Activated CD4-positive, alpha-beta memory T cell treated with anti-CD3 and anti-CD28 coated beads for 36 hours (primary cell): ENCODE measurements around the gene FLT1. TPM values are rescaled to one million over a fixed set of nuclear protein-coding genes. Genes with fewer than 3 reads are reported as not detected.

Experiments used
- CTCF ChIA-PET: fragments of 350-600 bp; sonication (Branson Sonifier 250); formaldehyde crosslinking; loops from one replicate; lab custom pipeline; 2021; ENCODE audit warnings: antibody characterized with exemption, inconsistent platforms; lab: Charles Lee
- POLR2A ChIA-PET: fragments of 350-600 bp; sonication (Branson Sonifier 250); formaldehyde crosslinking; loops from one replicate; lab custom pipeline; 2021; ENCODE audit warnings: antibody characterized with exemption; lab: Charles Lee
- DNase-seq: peaks from one replicate; pipeline ENCODE4 v3.0.0-alpha.2; 2020
- H3K27ac Mint-ChIP-seq: one replicate; pipeline ENCODE4 v1.8.0; 2021; ENCODE audit warnings: mixed read lengths
- H3K27me3 Mint-ChIP-seq: one replicate; pipeline ENCODE4 v1.8.0; 2021; ENCODE audit warnings: mixed read lengths
- H3K36me3 Mint-ChIP-seq: one replicate; pipeline ENCODE4 v1.8.0; 2021; ENCODE audit warnings: mixed read lengths
- H3K4me1 Mint-ChIP-seq: one replicate; pipeline ENCODE4 v1.8.0; 2021; ENCODE audit warnings: low read depth, mixed read lengths
- H3K4me3 Mint-ChIP-seq: one replicate; pipeline ENCODE4 v1.8.0; 2021; ENCODE audit warnings: mild to moderate bottlenecking, mixed read lengths
- H3K9me3 Mint-ChIP-seq: one replicate; pipeline ENCODE4 v1.8.0; 2021; ENCODE audit warnings: mixed read lengths
- intact Hi-C: fragments of 100-400 bp; cut with micrococcal nuclease; formaldehyde crosslinking; loops from one replicate; pipeline ENCODE4 v1.15.1; 2023
- total RNA-seq, 2 experiments: library from RNA; stranded (reverse); gene quantifications; one replicate each; pipeline ENCODE4 v1.2.3, GENCODE V29; 2021

Gene FLT1
- total RNA-seq, 2 experiments from 2014 or later: 17.2 to 19.5 TPM

DNA sequence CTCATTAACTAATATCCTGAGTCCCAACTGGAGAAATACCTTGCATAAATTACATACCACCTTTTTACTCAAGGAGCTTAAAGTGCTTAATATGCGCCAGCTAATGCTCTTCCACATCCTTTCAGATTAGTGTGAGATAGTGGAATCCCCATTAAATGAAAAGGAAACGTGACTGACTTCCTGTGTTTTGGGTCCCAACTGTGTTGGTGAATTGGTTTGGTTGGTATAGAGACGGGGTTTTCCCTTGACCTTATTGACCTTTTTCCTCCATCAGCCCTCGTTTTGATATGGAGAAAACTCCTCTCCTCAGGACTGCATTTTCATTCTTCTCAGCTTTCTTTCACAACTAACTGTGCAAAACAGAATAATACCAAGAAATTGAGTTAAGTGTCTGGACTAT is 193.1 kb downstream of the FLT1 start:
- no peak for DNase-seq
- Mint-ChIP-seq H3K27me3 (no peaks in the 10 kb centered on the region), H3K4me1 (peaks cover 18% of the 10 kb centered on the region), H3K27ac (no peak overlapping the region), H3K9me3 (no peaks in the 10 kb centered on the region), H3K36me3 (no peaks in the 10 kb centered on the region), H3K4me3 (no peak overlapping the region)
- intact Hi-C loops: no loop called here
- CTCF ChIA-PET: no interaction called here
- POLR2A ChIA-PET: no interaction called here

DNA sequence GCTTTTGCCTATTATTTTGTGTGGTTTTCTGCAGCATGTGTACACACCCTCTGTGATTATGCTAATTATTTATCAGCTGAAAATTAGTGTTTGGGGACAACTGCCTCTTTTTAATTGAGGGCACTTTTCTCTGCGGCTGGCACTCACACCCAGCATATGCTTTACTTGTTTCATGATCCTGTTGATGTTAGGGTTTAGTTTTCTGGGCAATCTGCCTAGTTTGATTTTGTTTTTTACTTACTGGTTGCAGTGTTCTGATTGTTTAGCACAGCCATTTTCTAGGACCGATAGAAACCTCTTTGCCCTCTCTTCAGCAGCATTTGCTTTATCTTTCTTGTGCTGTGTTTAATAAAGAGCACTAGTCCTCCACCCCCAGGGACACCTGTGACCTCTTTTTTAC is 195.0 kb downstream of the FLT1 start:
- intact Hi-C loops: no loop called here
- no peaks in the 10 kb centered on the region for H3K27me3 Mint-ChIP-seq
- DNase-seq: no peak
- ChIA-PET POLR2A (no interaction called here), CTCF (no interaction called here)
- H3K4me1 Mint-ChIP-seq: peaks cover 18% of the 10 kb centered on the region
- peaks cover 5% of the 10 kb centered on the region for H3K36me3 Mint-ChIP-seq
- no peak overlapping the region for H3K4me3 Mint-ChIP-seq
- H3K27ac Mint-ChIP-seq: no peak overlapping the region
- no peaks in the 10 kb centered on the region for H3K9me3 Mint-ChIP-seq

GRCh38 chr13:28297341-28297740 is 197.6 kb downstream of the FLT1 start:
- Mint-ChIP-seq H3K27me3 (no peaks in the 10 kb centered on the region), H3K4me3 (no peak overlapping the region), H3K4me1 (peaks cover 18% of the 10 kb centered on the region), H3K27ac (no peak overlapping the region), H3K36me3 (peaks cover 23% of the 10 kb centered on the region), H3K9me3 (no peaks in the 10 kb centered on the region)
- ChIA-PET CTCF (no interaction called here), POLR2A (no interaction called here)
- no peak for DNase-seq
- intact Hi-C loops: no loop called here

DNA sequence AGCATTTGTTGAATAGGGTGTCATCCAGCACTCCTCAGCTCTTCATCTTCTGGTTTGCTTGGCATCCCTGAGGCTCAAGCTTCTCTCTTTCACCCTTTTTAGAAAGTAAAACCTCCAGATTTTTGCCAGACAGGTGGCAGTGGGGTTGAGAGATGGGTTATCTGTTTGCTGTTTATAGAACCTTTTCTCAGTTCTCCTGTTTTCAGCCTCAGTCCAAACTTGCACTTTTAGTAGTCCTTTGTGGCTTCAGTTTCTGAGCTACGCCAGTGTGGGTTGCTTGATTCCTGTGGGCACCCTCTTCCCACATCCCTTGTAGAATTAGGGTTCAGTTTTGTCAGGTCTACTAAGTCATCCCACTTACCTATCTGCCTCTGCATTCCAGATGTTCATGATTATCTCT is 208.7 kb downstream of the FLT1 start:
- H3K4me3 Mint-ChIP-seq: no peak overlapping the region
- POLR2A ChIA-PET: no interaction called here
- H3K27ac Mint-ChIP-seq: no peak overlapping the region
- no peaks in the 10 kb centered on the region for H3K27me3 Mint-ChIP-seq
- no peaks in the 10 kb centered on the region for H3K4me1 Mint-ChIP-seq
- CTCF ChIA-PET: no interaction called here
- peaks cover 46% of the 10 kb centered on the region for H3K36me3 Mint-ChIP-seq
- H3K9me3 Mint-ChIP-seq: no peaks in the 10 kb centered on the region
- no peak for DNase-seq
- intact Hi-C loops: loop anchor here (10.0 kb wide), 1 partner anchor 231 kb away; no protein-coding TSS in a partner anchor

GRCh38 chr13:28283600-28283999 is 211.3 kb downstream of the FLT1 start:
- H3K36me3 Mint-ChIP-seq: peaks cover 46% of the 10 kb centered on the region

GRCh38 chr13:28282451-28282850 is 212.5 kb downstream of the FLT1 start:
- Mint-ChIP-seq H3K27ac (no peak overlapping the region), H3K4me3 (no peak overlapping the region), H3K9me3 (no peaks in the 10 kb centered on the region), H3K4me1 (no peaks in the 10 kb centered on the region), H3K36me3 (peaks cover 39% of the 10 kb centered on the region), H3K27me3 (no peaks in the 10 kb centered on the region)
- POLR2A ChIA-PET: no interaction called here
- DNase-seq: no peak
- CTCF ChIA-PET: no interaction called here
- intact Hi-C loops: loop anchor here (10.0 kb wide), 1 partner anchor 228 kb away; no protein-coding TSS in a partner anchor

More at GRCh38 chr13:28283600-28283999, 211.3 kb downstream of the FLT1 start:
- Mint-ChIP-seq H3K4me1 (no peaks in the 10 kb centered on the region), H3K9me3 (no peaks in the 10 kb centered on the region), H3K27ac (no peak overlapping the region), H3K27me3 (no peaks in the 10 kb centered on the region), H3K4me3 (no peak overlapping the region)
- ChIA-PET CTCF (no interaction called here), POLR2A (no interaction called here)
- DNase-seq: no peak
- intact Hi-C loops: loop anchor here (10.0 kb wide), 1 partner anchor 229 kb away; no protein-coding TSS in a partner anchor

GRCh38 chr13:28273919-28274318 is 221.0 kb downstream of the FLT1 start:
- Mint-ChIP-seq H3K9me3 (no peaks in the 10 kb centered on the region), H3K27me3 (no peaks in the 10 kb centered on the region), H3K36me3 (peaks cover 18% of the 10 kb centered on the region), H3K27ac (no peak overlapping the region), H3K4me1 (peaks cover 2% of the 10 kb centered on the region), H3K4me3 (no peak overlapping the region)
- no peak for DNase-seq
- ChIA-PET POLR2A (no interaction called here), CTCF (no interaction called here)
- intact Hi-C loops: no loop called here

DNA sequence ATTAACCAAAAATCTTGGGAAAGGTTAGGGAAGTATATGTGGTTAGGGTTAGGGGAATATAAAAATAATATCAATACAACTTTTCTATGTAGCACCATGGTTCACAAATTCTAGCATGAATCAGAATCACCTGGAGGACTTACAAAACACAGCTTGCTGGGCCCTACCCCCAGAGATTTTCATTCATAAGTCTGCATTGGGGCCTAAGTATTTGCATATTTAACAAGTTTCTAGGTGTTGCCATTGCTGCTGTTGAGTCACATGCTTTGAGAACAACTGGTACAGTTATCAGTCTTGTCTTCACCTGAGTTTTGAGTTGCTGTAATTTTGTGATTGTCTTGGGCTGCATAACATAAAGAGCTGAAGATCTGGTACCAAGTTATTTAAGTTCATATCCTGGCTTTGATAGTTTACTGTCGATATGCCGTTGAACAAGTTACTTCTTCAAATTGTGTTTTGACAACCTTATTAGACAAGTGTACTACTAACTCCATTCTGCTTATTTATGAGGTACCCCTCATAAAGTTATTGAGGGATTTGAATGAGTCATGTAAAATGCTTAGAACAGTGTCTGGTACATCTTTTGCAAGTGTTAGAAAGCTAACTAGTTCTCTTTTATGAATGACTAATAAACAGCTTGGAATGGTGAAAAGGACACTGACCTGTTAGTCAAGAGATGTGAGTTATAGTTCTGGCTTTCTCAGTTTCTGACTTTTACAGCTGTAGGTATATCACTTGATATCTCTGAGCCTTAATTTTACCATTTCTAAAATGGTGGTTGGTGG is 223.7 kb downstream of the FLT1 start:
- Mint-ChIP-seq H3K9me3 (peaks cover 8% of the 10 kb centered on the region), H3K36me3 (peaks cover 37% of the 10 kb centered on the region), H3K27me3 (no peaks in the 10 kb centered on the region), H3K4me3 (no peak overlapping the region), H3K27ac (no peak overlapping the region), H3K4me1 (peaks cover 10% of the 10 kb centered on the region)
- intact Hi-C loops: no loop called here
- ChIA-PET POLR2A (no interaction called here), CTCF (interaction anchor here (0.6 kb wide), 2 partner anchors 17 to 442 kb away, joined by 3 read pairs; no protein-coding TSS in a partner anchor)
- no peak for DNase-seq

DNA sequence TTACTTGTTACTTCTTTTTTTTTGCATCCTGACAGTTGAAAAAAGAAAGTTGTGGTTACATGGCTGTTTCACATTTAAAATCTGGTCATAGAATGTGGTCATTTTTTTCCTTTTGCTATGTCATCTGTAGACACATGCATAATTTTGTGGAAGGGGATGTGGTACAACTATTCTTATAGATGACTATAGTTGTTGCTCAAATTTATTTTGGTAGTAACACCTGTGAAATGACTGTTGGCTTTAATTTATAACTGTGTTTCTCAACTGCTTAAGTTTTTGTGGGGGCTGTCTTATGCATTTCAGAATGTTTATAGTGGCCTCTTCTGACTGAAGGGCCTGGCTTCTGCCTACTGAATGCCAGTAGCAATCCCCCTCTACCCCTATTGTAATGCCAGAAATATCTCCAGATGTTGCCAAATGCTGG is 226.1 kb downstream of the FLT1 start:
- POLR2A ChIA-PET: no interaction called here
- Mint-ChIP-seq H3K27me3 (no peaks in the 10 kb centered on the region), H3K9me3 (peaks cover 8% of the 10 kb centered on the region), H3K36me3 (peaks cover 35% of the 10 kb centered on the region), H3K4me1 (peaks cover 10% of the 10 kb centered on the region), H3K27ac (peak overlapping the region; percentile 13), H3K4me3 (no peak overlapping the region)
- CTCF ChIA-PET: no interaction called here
- DNase-seq: no peak
- intact Hi-C loops: loop anchor here (1.0 kb wide), 2 partner anchors 130 to 390 kb away; partner anchors contain the start of gene POMP

DNA sequence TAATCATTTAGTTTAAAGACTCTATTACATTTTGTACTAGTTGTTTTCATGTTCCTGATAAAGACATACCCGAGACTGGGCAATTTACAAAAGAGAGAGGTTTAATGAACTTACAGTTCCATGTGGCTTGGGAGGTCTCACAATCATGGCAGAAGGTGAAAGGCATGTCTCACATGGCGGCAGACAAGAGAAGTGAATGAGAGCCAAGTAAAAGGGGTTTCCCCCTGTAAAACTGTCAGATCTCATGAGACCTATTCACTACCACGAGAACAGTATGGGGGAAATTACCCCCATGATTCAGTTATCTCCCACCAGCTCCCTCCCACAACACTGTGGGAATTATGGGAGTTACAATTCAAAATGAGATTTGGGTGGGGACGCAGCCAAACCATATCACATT is 227.4 kb downstream of the FLT1 start:
- peaks cover 10% of the 10 kb centered on the region for H3K4me1 Mint-ChIP-seq
- intact Hi-C loops: loop anchor here (1.0 kb wide), 1 partner anchor 62 kb away; no protein-coding TSS in a partner anchor
- POLR2A ChIA-PET: no interaction called here
- CTCF ChIA-PET: no interaction called here
- H3K27me3 Mint-ChIP-seq: no peaks in the 10 kb centered on the region
- H3K4me3 Mint-ChIP-seq: no peak overlapping the region
- peaks cover 41% of the 10 kb centered on the region for H3K36me3 Mint-ChIP-seq
- no peak for DNase-seq
- H3K9me3 Mint-ChIP-seq: peaks cover 8% of the 10 kb centered on the region
- H3K27ac Mint-ChIP-seq: no peak overlapping the region

GRCh38 chr13:28258417-28258816 is 236.5 kb downstream of the FLT1 start:
- intact Hi-C loops: no loop called here
- Mint-ChIP-seq H3K27me3 (no peaks in the 10 kb centered on the region), H3K27ac (no peak overlapping the region), H3K4me1 (peaks cover 2% of the 10 kb centered on the region), H3K9me3 (no peaks in the 10 kb centered on the region), H3K36me3 (peaks cover 28% of the 10 kb centered on the region), H3K4me3 (no peak overlapping the region)
- no peak for DNase-seq
- ChIA-PET CTCF (no interaction called here), POLR2A (no interaction called here)

- intact Hi-C loops: no loop called here
- H3K27ac Mint-ChIP-seq: no peak overlapping the region
- peaks cover 6% of the 10 kb centered on the region for H3K4me1 Mint-ChIP-seq
- ChIA-PET CTCF (no interaction called here), POLR2A (no interaction called here)
- no peaks in the 10 kb centered on the region for H3K27me3 Mint-ChIP-seq
- no peak overlapping the region for H3K4me3 Mint-ChIP-seq
- DNase-seq: no peak
- no peaks in the 10 kb centered on the region for H3K9me3 Mint-ChIP-seq
- H3K36me3 Mint-ChIP-seq: peaks cover 21% of the 10 kb centered on the region
Observed at GRCh38 chr13:28257305-28257704, 237.6 kb downstream of the FLT1 start.

- Mint-ChIP-seq H3K9me3 (no peaks in the 10 kb centered on the region), H3K4me3 (no peak overlapping the region), H3K27me3 (no peaks in the 10 kb centered on the region), H3K36me3 (peaks cover 34% of the 10 kb centered on the region), H3K4me1 (peaks cover 31% of the 10 kb centered on the region), H3K27ac (no peak overlapping the region)
- ChIA-PET CTCF (no interaction called here), POLR2A (no interaction called here)
- intact Hi-C loops: no loop called here
- no peak for DNase-seq
Observed at GRCh38 chr13:28252547-28252946, 242.4 kb downstream of the FLT1 start.
